Suprapubic skin (tissue), 4 donors: ENCODE data around the gene BAZ1A.
"Not testable (repeated sequence)": the region's sequence is repeated elsewhere in the genome, so short reads cannot be mapped to it uniquely, and the experiment has no call there.

Source experiments
- EP300 ChIP-seq: sonication (generic); formaldehyde crosslinking; IDR thresholded peaks from one replicate; pipeline ENCODE4 v1.6.1; 2017; ENCODE audit warnings: antibody characterized with exemption
- POLR2A ChIP-seq, 2 donors: fragments of 450-650 bp; IDR thresholded peaks; one replicate each; pipeline ENCODE4 v1.6.1; 2017; ENCODE audit warnings: antibody characterized with exemption in 2 of 2, mild to moderate bottlenecking in 2 of 2, moderate library complexity in 2 of 2
- POLR2AphosphoS5 ChIP-seq, 3 donors: sonication (generic); formaldehyde crosslinking; IDR thresholded peaks; one replicate each; pipeline ENCODE4 v1.6.1; 2017; ENCODE audit warnings: antibody characterized with exemption in 3 of 3
- TF ChIP-seq, protein P1 (sequence below), 2 donors: fragments of 200-600 bp in 1 of 2; fragments of 450-650 bp in 1 of 2; sonication (generic) in 1 of 2; IDR thresholded peaks; one replicate each; pipeline ENCODE4 v1.5.1; 2016 to 2019; ENCODE audit warnings: antibody characterized with exemption in 2 of 2, mild to moderate bottlenecking in 1 of 2, moderate library complexity in 1 of 2

DNA sequence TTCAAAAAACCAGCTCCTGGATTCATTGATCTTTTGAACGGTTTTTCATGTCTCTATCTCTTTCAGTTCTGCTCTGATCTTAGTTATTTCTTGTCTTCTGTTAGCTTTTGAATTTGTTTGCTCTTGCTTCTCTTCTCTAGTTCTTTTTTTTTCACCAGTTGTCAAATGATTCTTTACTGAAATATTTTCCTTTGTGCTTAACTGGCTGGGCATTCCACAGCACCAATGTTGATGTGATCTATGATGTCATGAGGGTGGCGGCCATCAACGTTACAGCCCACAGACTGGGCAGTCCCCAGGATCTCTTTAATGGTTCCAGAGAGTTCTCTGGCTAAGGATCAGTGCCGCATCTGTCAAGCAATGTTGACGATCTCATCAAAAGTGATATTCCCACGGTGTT, 135.0 kb downstream of the BAZ1A start:
- TF ChIP-seq, protein P1, sequence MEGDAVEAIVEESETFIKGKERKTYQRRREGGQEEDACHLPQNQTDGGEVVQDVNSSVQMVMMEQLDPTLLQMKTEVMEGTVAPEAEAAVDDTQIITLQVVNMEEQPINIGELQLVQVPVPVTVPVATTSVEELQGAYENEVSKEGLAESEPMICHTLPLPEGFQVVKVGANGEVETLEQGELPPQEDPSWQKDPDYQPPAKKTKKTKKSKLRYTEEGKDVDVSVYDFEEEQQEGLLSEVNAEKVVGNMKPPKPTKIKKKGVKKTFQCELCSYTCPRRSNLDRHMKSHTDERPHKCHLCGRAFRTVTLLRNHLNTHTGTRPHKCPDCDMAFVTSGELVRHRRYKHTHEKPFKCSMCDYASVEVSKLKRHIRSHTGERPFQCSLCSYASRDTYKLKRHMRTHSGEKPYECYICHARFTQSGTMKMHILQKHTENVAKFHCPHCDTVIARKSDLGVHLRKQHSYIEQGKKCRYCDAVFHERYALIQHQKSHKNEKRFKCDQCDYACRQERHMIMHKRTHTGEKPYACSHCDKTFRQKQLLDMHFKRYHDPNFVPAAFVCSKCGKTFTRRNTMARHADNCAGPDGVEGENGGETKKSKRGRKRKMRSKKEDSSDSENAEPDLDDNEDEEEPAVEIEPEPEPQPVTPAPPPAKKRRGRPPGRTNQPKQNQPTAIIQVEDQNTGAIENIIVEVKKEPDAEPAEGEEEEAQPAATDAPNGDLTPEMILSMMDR (IDR thresholded peaks at IDR 0.05): not testable (repeated sequence)
- TF ChIP-seq POLR2AphosphoS5 (IDR thresholded peaks at IDR 0.05); POLR2A (IDR thresholded peaks at IDR 0.05); EP300: not testable (repeated sequence)
